H9 (cell line): ENCODE data around the gene VPS9D1. TPM values are rescaled to one million over a fixed set of nuclear protein-coding genes. Genes with fewer than 3 reads are reported as not detected.
A peak's percentile ranks its signal among the peaks of the same experiment; 100 is the strongest.

Experiments used
- DNase-seq: peaks from one replicate; pipeline ENCODE4 v3.0.0-alpha.2; 2017
- H2AFZ ChIP-seq: one replicate; pipeline ENCODE4 v1.6.1; 2013; ENCODE audit warnings: mild to moderate bottlenecking, low read length, control low read depth, moderate library complexity
- H2AK5ac ChIP-seq: 2 replicates; pipeline ENCODE4 v1.6.1; 2013; ENCODE audit warnings: low read length, control low read depth, mixed read lengths; ENCODE audit not compliant: insufficient read length
- H2BK120ac ChIP-seq: one replicate; pipeline ENCODE4 v1.6.1; 2013; ENCODE audit warnings: low read depth, mild to moderate bottlenecking, low read length, control low read depth, inconsistent platforms; ENCODE audit not compliant: poor library complexity, severe bottlenecking
- H2BK12ac ChIP-seq: 2 replicates; pipeline ENCODE4 v1.6.1; 2013; ENCODE audit warnings: low read length, control low read depth, mixed read lengths, low read depth; ENCODE audit not compliant: insufficient read length
- H2BK15ac ChIP-seq: 2 replicates; pipeline ENCODE4 v1.6.1; 2013; ENCODE audit warnings: low read depth, low read length, control low read depth
- H2BK20ac ChIP-seq: one replicate; pipeline ENCODE4 v1.6.1; 2013; ENCODE audit warnings: low read depth, mild to moderate bottlenecking, low read length, control low read depth, inconsistent platforms; ENCODE audit not compliant: poor library complexity, severe bottlenecking
- H2BK5ac ChIP-seq: 2 replicates; pipeline ENCODE4 v1.6.1; 2013; ENCODE audit warnings: low read length, control low read depth, mixed read lengths; ENCODE audit not compliant: insufficient read length
- H3K14ac ChIP-seq: 2 replicates; pipeline ENCODE4 v1.6.1; 2013; ENCODE audit warnings: low read length, control low read depth; ENCODE audit not compliant: insufficient read depth
- H3K18ac ChIP-seq: 2 replicates; pipeline ENCODE4 v1.6.1; 2013; ENCODE audit warnings: low read depth, mild to moderate bottlenecking, mixed read lengths, low read length, control low read depth; ENCODE audit not compliant: insufficient read length
- H3K23ac ChIP-seq: 2 replicates; pipeline ENCODE4 v1.6.1; 2013; ENCODE audit warnings: low read length, control low read depth, mixed read lengths, low read depth; ENCODE audit not compliant: insufficient read length
- H3K23me2 ChIP-seq: 2 replicates; pipeline ENCODE4 v1.6.1; 2013; ENCODE audit warnings: low read depth, mild to moderate bottlenecking, mixed read lengths, low read length, control low read depth; ENCODE audit not compliant: insufficient read length, poor library complexity, severe bottlenecking
- H3K27ac ChIP-seq: 2 replicates; pipeline ENCODE4 v1.5.1; 2013; ENCODE audit warnings: low read length, control low read depth, mixed read lengths, low read depth; ENCODE audit not compliant: insufficient read length
- H3K27me3 ChIP-seq: 2 replicates; pipeline ENCODE4 v1.6.1; 2013; ENCODE audit warnings: low read length, control low read depth, inconsistent platforms; ENCODE audit not compliant: insufficient read depth
- H3K4ac ChIP-seq: 2 replicates; pipeline ENCODE4 v1.6.1; 2013; ENCODE audit warnings: low read depth, mild to moderate bottlenecking, control low read depth, inconsistent platforms, low read length, moderate library complexity
- H3K4me1 ChIP-seq: 2 replicates; pipeline ENCODE4 v1.6.1; 2013; ENCODE audit warnings: low read length, control low read depth, inconsistent platforms; ENCODE audit not compliant: insufficient read depth
- H3K4me2 ChIP-seq: 2 replicates; pipeline ENCODE4 v1.6.1; 2013; ENCODE audit warnings: low read length, control low read depth, mixed read lengths; ENCODE audit not compliant: insufficient read length, insufficient read depth
- H3K56ac ChIP-seq: 2 replicates; pipeline ENCODE4 v1.6.1; 2013; ENCODE audit warnings: low read depth, mild to moderate bottlenecking, mixed read lengths, low read length, control low read depth; ENCODE audit not compliant: insufficient read length
- H3K79me1 ChIP-seq: 2 replicates; pipeline ENCODE4 v1.6.1; 2013; ENCODE audit warnings: low read depth, mild to moderate bottlenecking, moderate library complexity, low read length, control low read depth, inconsistent platforms; ENCODE audit not compliant: insufficient read depth, poor library complexity, severe bottlenecking
- H3K79me2 ChIP-seq: 2 replicates; pipeline ENCODE4 v1.6.1; 2013; ENCODE audit warnings: low read length, control low read depth, inconsistent platforms; ENCODE audit not compliant: insufficient read depth
- H3K9ac ChIP-seq: 2 replicates; pipeline ENCODE4 v1.6.1; 2013; ENCODE audit warnings: low read length, control low read depth, mixed read lengths; ENCODE audit not compliant: insufficient read length; ENCODE audit errors: extremely low read depth
- H3K9me3 ChIP-seq: one replicate; pipeline ENCODE4 v1.6.1; 2013; ENCODE audit warnings: low read depth, low read length, inconsistent platforms; ENCODE audit not compliant: control insufficient read depth
- H3T11ph ChIP-seq: one replicate; pipeline ENCODE4 v1.6.1; 2013; ENCODE audit warnings: mild to moderate bottlenecking, low read length, control low read depth, inconsistent platforms
- H4K20me1 ChIP-seq: one replicate; pipeline ENCODE4 v1.6.1; 2013; ENCODE audit not compliant: control insufficient read depth, insufficient read length, insufficient read depth
- H4K5ac ChIP-seq: 2 replicates; pipeline ENCODE4 v1.6.1; 2013; ENCODE audit warnings: low read depth, mild to moderate bottlenecking, mixed read lengths, low read length, control low read depth; ENCODE audit not compliant: insufficient read length
- H4K8ac ChIP-seq: replicated peaks from 2 replicates; pipeline ENCODE4 v1.6.1; 2013; ENCODE audit warnings: low read length, control low read depth, mixed read lengths, low read depth; ENCODE audit not compliant: insufficient read length
- H4K91ac ChIP-seq: 2 replicates; pipeline ENCODE4 v1.6.1; 2013; ENCODE audit warnings: low read depth, mild to moderate bottlenecking, moderate library complexity, mixed read lengths, low read length, control low read depth; ENCODE audit not compliant: insufficient read length
- H3K27ac Mint-ChIP-seq, 3 experiments: 2 replicates in 2 of 3; 3 replicates in 1 of 3; pipeline ENCODE4 v1.8.0; 2020 to 2021; ENCODE audit warnings: mixed read lengths in 3 of 3, mild to moderate bottlenecking in 1 of 3, moderate library complexity in 1 of 3
- H3K27me3 Mint-ChIP-seq: 2 replicates; pipeline ENCODE4 v1.8.0; 2021; ENCODE audit warnings: low read depth, mild to moderate bottlenecking, moderate library complexity, mixed read lengths
- H3K36me3 Mint-ChIP-seq, 3 experiments: 2 replicates in 2 of 3; 3 replicates in 1 of 3; pipeline ENCODE4 v1.8.0; 2020 to 2021; ENCODE audit warnings: low read depth in 3 of 3, mixed read lengths in 3 of 3; ENCODE audit not compliant: insufficient read depth in 1 of 3
- H3K4me1 Mint-ChIP-seq, 2 experiments: 2 replicates each; pipeline ENCODE4 v1.8.0; 2020; ENCODE audit warnings: mixed read lengths in 2 of 2
- H3K4me3 Mint-ChIP-seq, 2 experiments: 2 replicates in 1 of 2; 3 replicates in 1 of 2; pipeline ENCODE4 v1.8.0; 2020 to 2021; ENCODE audit warnings: mild to moderate bottlenecking in 2 of 2, mixed read lengths in 2 of 2, moderate library complexity in 1 of 2
- H3K9me3 Mint-ChIP-seq, 2 experiments: 2 replicates in 1 of 2; 3 replicates in 1 of 2; pipeline ENCODE4 v1.8.0; 2020; ENCODE audit warnings: mild to moderate bottlenecking in 2 of 2, mixed read lengths in 2 of 2, moderate library complexity in 1 of 2
- WGBS: extraction: QIAGEN DNeasy Blood & Tissue Kit; methylation state at CpG from one replicate; pipeline ENCODE4 v1.1.7; 2013; ENCODE audit warnings: missing lambda C conversion rate, low lambda C conversion rate, mixed read lengths; ENCODE audit not compliant: insufficient read length; ENCODE audit errors: extremely low coverage; 5-methylcytosine and 5-hydroxymethylcytosine counted together
- total RNA-seq: library from RNA; stranded (reverse); gene quantifications from 2 replicates; pipeline ENCODE4 v1.2.1, GENCODE V29; 2021
- TF ChIP-seq, protein P1 (sequence below): fragments of 200-600 bp; sonication (generic); conservative IDR thresholded peaks from 3 replicates; pipeline ENCODE4 v1.8.0; 2021; ENCODE audit warnings: antibody characterized with exemption, mild to moderate bottlenecking

VPS9D1 gene
- total RNA-seq, 1 experiment from 2014 or later, result 6.0 TPM

DNA sequence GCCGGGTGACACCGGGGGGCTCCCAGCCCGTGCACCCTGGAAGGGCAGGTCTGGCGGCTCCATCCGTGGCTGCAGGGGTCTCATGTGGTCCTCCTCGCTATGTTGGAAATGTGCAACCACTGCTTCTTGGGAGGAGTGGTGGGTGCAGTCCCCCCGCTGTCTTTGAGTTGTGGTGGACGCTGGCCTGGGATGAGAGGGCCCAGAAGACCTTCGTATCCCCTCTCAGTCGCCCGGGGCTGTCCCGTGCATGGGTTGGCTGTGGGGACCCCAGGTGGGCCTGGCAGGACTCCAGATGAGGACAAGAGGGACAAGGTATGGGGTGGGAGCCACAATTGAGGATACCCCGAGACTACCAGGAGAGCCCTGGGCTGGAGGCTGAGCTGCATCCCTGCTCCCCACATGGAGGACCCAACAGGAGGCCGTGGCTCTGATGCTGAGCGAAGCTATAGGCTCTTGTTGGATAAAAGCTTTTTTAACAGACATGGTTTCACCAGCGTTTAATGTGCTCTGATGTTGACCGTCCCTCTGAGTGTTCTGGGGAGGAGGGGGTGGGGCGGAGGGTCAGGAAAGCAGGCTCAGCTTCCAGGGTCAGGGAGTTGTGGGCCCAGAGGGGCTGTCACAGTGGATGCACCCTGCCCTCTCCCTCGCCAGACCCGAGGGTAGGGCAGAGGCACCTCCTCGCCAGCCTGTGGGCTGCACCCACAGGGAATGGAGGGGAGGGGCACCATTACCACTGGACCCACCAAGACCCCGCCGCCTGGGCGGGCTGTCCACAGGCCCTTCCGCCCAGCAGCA lies 24.6 kb downstream of the VPS9D1 start:
- Histone ChIP-seq H3K79me2 (no peaks in the 10 kb centered on the region), H2BK15ac (no peak overlapping the region), H4K20me1 (no peaks in the 10 kb centered on the region), H4K91ac (no peak overlapping the region), H3K23ac (no peak overlapping the region), H2BK12ac (no peak overlapping the region), H3K23me2 (peaks cover 8% of the 10 kb centered on the region), H3T11ph (no peak overlapping the region), H3K9ac (no peak overlapping the region), H3K18ac (no peak overlapping the region), H3K79me1 (no peaks in the 10 kb centered on the region), H3K27me3 (no peaks in the 10 kb centered on the region), H3K9me3 (no peaks in the 10 kb centered on the region), H2BK20ac (no peak overlapping the region), H3K14ac (no peak overlapping the region), H3K27ac (no peak overlapping the region), H4K5ac (no peak overlapping the region), H3K4ac (no peak overlapping the region), H4K8ac (no peak overlapping the region), H2AK5ac (no peak overlapping the region), H2BK120ac (no peak overlapping the region), H3K4me1 (no peaks in the 10 kb centered on the region), H2AFZ (no peak overlapping the region), H2BK5ac (no peak overlapping the region), H3K56ac (no peak overlapping the region), H3K4me2 (no peak overlapping the region)
- TF ChIP-seq, protein P1, sequence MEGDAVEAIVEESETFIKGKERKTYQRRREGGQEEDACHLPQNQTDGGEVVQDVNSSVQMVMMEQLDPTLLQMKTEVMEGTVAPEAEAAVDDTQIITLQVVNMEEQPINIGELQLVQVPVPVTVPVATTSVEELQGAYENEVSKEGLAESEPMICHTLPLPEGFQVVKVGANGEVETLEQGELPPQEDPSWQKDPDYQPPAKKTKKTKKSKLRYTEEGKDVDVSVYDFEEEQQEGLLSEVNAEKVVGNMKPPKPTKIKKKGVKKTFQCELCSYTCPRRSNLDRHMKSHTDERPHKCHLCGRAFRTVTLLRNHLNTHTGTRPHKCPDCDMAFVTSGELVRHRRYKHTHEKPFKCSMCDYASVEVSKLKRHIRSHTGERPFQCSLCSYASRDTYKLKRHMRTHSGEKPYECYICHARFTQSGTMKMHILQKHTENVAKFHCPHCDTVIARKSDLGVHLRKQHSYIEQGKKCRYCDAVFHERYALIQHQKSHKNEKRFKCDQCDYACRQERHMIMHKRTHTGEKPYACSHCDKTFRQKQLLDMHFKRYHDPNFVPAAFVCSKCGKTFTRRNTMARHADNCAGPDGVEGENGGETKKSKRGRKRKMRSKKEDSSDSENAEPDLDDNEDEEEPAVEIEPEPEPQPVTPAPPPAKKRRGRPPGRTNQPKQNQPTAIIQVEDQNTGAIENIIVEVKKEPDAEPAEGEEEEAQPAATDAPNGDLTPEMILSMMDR, result no peak
- peaks cover 22 to 57% (median 48%) of the 10 kb centered on the region in 3 experiments for H3K36me3 Mint-ChIP-seq
- no CpG with 5 or more reads among the region's 25 CpGs for WGBS
- DNase-seq, result no peak
- peaks cover 2% of the 10 kb centered on the region; the same call in 1 of the 2 replicates for H3K27me3 Mint-ChIP-seq
- H3K9me3 Mint-ChIP-seq, result no peaks in the 10 kb centered on the region; a peak in 1 of 5 replicates
- H3K4me3 Mint-ChIP-seq, result no peak overlapping the region
- H3K27ac Mint-ChIP-seq, result peak overlapping the region in 1 of 3 experiments; percentile 82; a peak in 2 of 7 replicates
- peaks cover 5 to 7% of the 10 kb centered on the region in 2 experiments for H3K4me1 Mint-ChIP-seq
